H1 (cell line): Measurements from ENCODE around the gene MACROH2A1. TPM values are rescaled to one million over a fixed set of nuclear protein-coding genes. Genes with fewer than 3 reads are reported as not detected.
A peak's percentile ranks its signal among the peaks of the same experiment; 100 is the strongest.

Experiments
- CTCF ChIA-PET: fragments of 300-600 bp; sonication (Branson Sonifier 250); formaldehyde crosslinking; loops from one replicate; lab custom pipeline; 2021; ENCODE audit not compliant: partially characterized antibody; lab: Charles Lee
- POLR2A ChIA-PET: fragments of 300-600 bp; sonication (Branson Sonifier 250); formaldehyde crosslinking; loops from one replicate; lab custom pipeline; 2021; ENCODE audit warnings: inconsistent platforms; ENCODE audit not compliant: partially characterized antibody; lab: Charles Lee
- DNase-seq, 2 experiments: peaks; one replicate each; pipeline versions ENCODE4 v3.0.0 to v3.0.0-alpha.2; 2010 to 2022; ENCODE audit warnings: low spot score in 2 of 2, low read depth in 1 of 2, mixed read lengths in 1 of 2
- FAIRE-seq: peaks from 2 replicates; lab custom pipeline; 2011; peaks lifted over from hg19 to GRCh38; lab: Jason Lieb, UNC
- H2AFZ ChIP-seq: 2 replicates; pipeline ENCODE4 v1.8.1; 2012; ENCODE audit warnings: low read length, inconsistent platforms
- H2AK5ac ChIP-seq: 2 replicates; pipeline ENCODE4 v1.6.1; 2013; ENCODE audit warnings: low read depth, low read length
- H2BK120ac ChIP-seq: replicated peaks from 2 replicates; pipeline ENCODE3; 2013; ENCODE audit warnings: low read depth, low read length, inconsistent platforms
- H2BK12ac ChIP-seq: 2 replicates; pipeline ENCODE4 v1.6.1; 2013; ENCODE audit warnings: low read depth, low read length
- H2BK15ac ChIP-seq: 2 replicates; pipeline ENCODE4 v1.6.1; 2013; ENCODE audit warnings: low read length
- H2BK20ac ChIP-seq: 2 replicates; pipeline ENCODE4 v1.6.1; 2013; ENCODE audit warnings: low read length
- H2BK5ac ChIP-seq: 2 replicates; pipeline ENCODE4 v1.6.1; 2013; ENCODE audit warnings: low read depth, low read length
- H3K14ac ChIP-seq: 2 replicates; pipeline ENCODE4 v1.6.1; 2013; ENCODE audit warnings: inconsistent platforms; ENCODE audit not compliant: insufficient read length
- H3K18ac ChIP-seq: 2 replicates; pipeline ENCODE4 v1.6.1; 2013; ENCODE audit warnings: low read length; ENCODE audit errors: extremely low read depth
- H3K23ac ChIP-seq: 2 replicates; pipeline ENCODE4 v1.6.1; 2013; ENCODE audit warnings: inconsistent platforms; ENCODE audit not compliant: insufficient read length
- H3K23me2 ChIP-seq: 2 replicates; pipeline ENCODE4 v1.6.1; 2013; ENCODE audit warnings: low read depth, low read length
- H3K27ac ChIP-seq: 2 replicates; pipeline ENCODE4 v1.6.1; 2011; ENCODE audit warnings: low read depth, low read length, inconsistent platforms
- H3K27me3 ChIP-seq, 4 experiments: replicated peaks in 1 of 4; 1 replicate in 1 of 4; 2 replicates in 3 of 4; pipeline versions ENCODE4 v1.6.1 to v1.8.1; 2011 to 2013; ENCODE audit warnings: low read length in 3 of 4, mild to moderate bottlenecking in 3 of 4, inconsistent platforms in 2 of 4, mixed read lengths in 2 of 4, moderate library complexity in 1 of 4; ENCODE audit not compliant: control insufficient read depth in 3 of 4, insufficient read depth in 3 of 4; ENCODE audit errors: extremely low read depth in 1 of 4
- H3K36me3 ChIP-seq, 4 experiments: 2 replicates each; pipeline versions ENCODE4 v1.6.1 to v1.8.1; 2011 to 2013; ENCODE audit warnings: mild to moderate bottlenecking in 4 of 4, low read length in 3 of 4, moderate library complexity in 2 of 4, control low read depth in 1 of 4, inconsistent platforms in 1 of 4; ENCODE audit not compliant: insufficient read depth in 4 of 4, control insufficient read depth in 2 of 4
- H3K4ac ChIP-seq: replicated peaks from 2 replicates; pipeline ENCODE3; 2013; ENCODE audit warnings: low read length, low read depth, mixed read lengths, inconsistent platforms; ENCODE audit not compliant: insufficient read length
- H3K4me1 ChIP-seq, 4 experiments: replicated peaks in 1 of 4; 1 replicate in 1 of 4; 2 replicates in 3 of 4; pipeline versions ENCODE4 v1.6.1 to v1.8.1; 2011 to 2013; ENCODE audit warnings: low read length in 3 of 4, inconsistent platforms in 2 of 4, mixed read lengths in 1 of 4; ENCODE audit not compliant: insufficient read depth in 4 of 4, control insufficient read depth in 3 of 4
- H3K4me2 ChIP-seq, 2 experiments: 2 replicates each; pipeline versions ENCODE4 v1.6.1 to v1.8.1; 2011 to 2013; ENCODE audit warnings: low read depth in 2 of 2, low read length in 2 of 2, control low read depth in 1 of 2, inconsistent platforms in 1 of 2, mild to moderate bottlenecking in 1 of 2; ENCODE audit not compliant: insufficient read depth in 1 of 2
- H3K4me3 ChIP-seq, 4 experiments: fragments of 200-600, 300-600 bp in 1 of 4; sonication (generic), shearing (Covaris generic), sonication (Bioruptor Twin) in 1 of 4; 2 replicates each; pipeline versions ENCODE4 v1.5.1 to v1.8.1; 2011 to 2016; ENCODE audit warnings: low read length in 4 of 4, low read depth in 3 of 4, control low read depth in 2 of 4, inconsistent platforms in 2 of 4, mild to moderate bottlenecking in 2 of 4, mixed read lengths in 1 of 4, moderate library complexity in 1 of 4; ENCODE audit not compliant: insufficient read depth in 2 of 4; ENCODE audit errors: extremely low read depth in 1 of 4
- H3K56ac ChIP-seq: replicated peaks from 2 replicates; pipeline ENCODE3; 2013; ENCODE audit warnings: low read depth, mild to moderate bottlenecking, mixed read lengths, low read length, inconsistent platforms; ENCODE audit not compliant: insufficient read length
- H3K79me1 ChIP-seq: 2 replicates; pipeline ENCODE4 v1.6.1; 2013; ENCODE audit warnings: low read depth, low read length, control low read depth
- H3K79me2 ChIP-seq, 2 experiments: 2 replicates each; pipeline versions ENCODE4 v1.6.1 to v1.8.1; 2012 to 2013; ENCODE audit warnings: low read length in 2 of 2, mild to moderate bottlenecking in 2 of 2, inconsistent platforms in 1 of 2; ENCODE audit not compliant: insufficient read depth in 2 of 2, control insufficient read depth in 1 of 2
- H3K9ac ChIP-seq, 4 experiments: replicated peaks in 1 of 4; 1 replicate in 1 of 4; 2 replicates in 3 of 4; pipeline versions ENCODE4 v1.6.1 to v1.8.1; 2011 to 2013; ENCODE audit warnings: low read depth in 3 of 4, low read length in 3 of 4, control low read depth in 2 of 4, mild to moderate bottlenecking in 2 of 4, moderate library complexity in 2 of 4, inconsistent platforms in 1 of 4; ENCODE audit errors: extremely low read depth in 1 of 4
- H3K9me3 ChIP-seq, 2 experiments: 2 replicates each; pipeline versions ENCODE4 v1.6.1 to v1.8.1; 2012 to 2013; ENCODE audit warnings: mild to moderate bottlenecking in 2 of 2, moderate library complexity in 2 of 2, control low read depth in 1 of 2, inconsistent platforms in 1 of 2, low read depth in 1 of 2, low read length in 1 of 2, mixed read lengths in 1 of 2; ENCODE audit not compliant: insufficient read depth in 2 of 2
- H4K20me1 ChIP-seq, 2 experiments: replicated peaks in 1 of 2; 2 replicates each; pipeline versions ENCODE3 to v1.8.1; 2011 to 2013; ENCODE audit warnings: inconsistent platforms in 2 of 2, low read length in 2 of 2, mild to moderate bottlenecking in 1 of 2; ENCODE audit not compliant: insufficient read depth in 2 of 2, control insufficient read depth in 1 of 2
- H4K5ac ChIP-seq: 2 replicates; pipeline ENCODE4 v1.6.1; 2013; ENCODE audit warnings: low read length, low read depth, mixed read lengths, inconsistent platforms; ENCODE audit not compliant: insufficient read length
- H4K8ac ChIP-seq: 2 replicates; pipeline ENCODE4 v1.8.0; 2013; ENCODE audit warnings: mild to moderate bottlenecking, moderate library complexity, low read length, inconsistent platforms; ENCODE audit not compliant: insufficient read depth; ENCODE audit errors: extremely low read depth
- H4K91ac ChIP-seq: replicated peaks from 2 replicates; pipeline ENCODE3; 2013; ENCODE audit warnings: low read length, mixed read lengths, inconsistent platforms; ENCODE audit not compliant: insufficient read length
- CTBP2 ChIP-seq: IDR thresholded peaks from 2 replicates; pipeline ENCODE4 v1.7.0; 2011; ENCODE audit warnings: borderline replicate concordance, mild to moderate bottlenecking, moderate library complexity, mixed read lengths, low read length; ENCODE audit not compliant: insufficient read depth, insufficient read length
- GABPA ChIP-seq: IDR thresholded peaks from 2 replicates; pipeline ENCODE4 v1.6.1; 2011; ENCODE audit warnings: mild to moderate bottlenecking, low read length, moderate library complexity, borderline replicate concordance; ENCODE audit not compliant: insufficient read depth
- PHF8 ChIP-seq: fragments of 200-600 bp; sonication (generic); conservative IDR thresholded peaks from 2 replicates; pipeline ENCODE4 v1.7.1; 2012; ENCODE audit warnings: low read depth, mild to moderate bottlenecking, inconsistent platforms, low read length, moderate library complexity
- POLR2AphosphoS5 ChIP-seq: IDR thresholded peaks from 2 replicates; pipeline ENCODE4 v1.6.1; 2011; ENCODE audit warnings: low read depth, low read length
- RBBP5 ChIP-seq: IDR thresholded peaks from 2 replicates; pipeline ENCODE4 v1.7.1; 2012; ENCODE audit warnings: low read depth, mild to moderate bottlenecking, inconsistent platforms, low read length, moderate library complexity, borderline replicate concordance
- SIN3A ChIP-seq, 2 experiments: IDR thresholded peaks in 1 of 2; conservative IDR thresholded peaks in 1 of 2; 2 replicates each; pipeline ENCODE4 v1.6.1; 2011 to 2012; ENCODE audit warnings: low read length in 2 of 2, improper control_type of control experiment in 1 of 2, low read depth in 1 of 2, mild to moderate bottlenecking in 1 of 2
- TAF1 ChIP-seq: IDR thresholded peaks from 2 replicates; pipeline ENCODE4 v1.6.1; 2011; ENCODE audit warnings: mild to moderate bottlenecking, low read depth, low read length
- WGBS, 2 experiments: shearing (Covaris generic) in 1 of 2; methylation state at CpG; one replicate each; pipeline versions ENCODE4 v1.1.6 to v1.1.7; 2013 to 2015; ENCODE audit warnings: low lambda C conversion rate in 2 of 2, mixed read lengths in 2 of 2, inconsistent platforms in 1 of 2, low coverage in 1 of 2, missing lambda C conversion rate in 1 of 2; ENCODE audit not compliant: insufficient replicate concordance in 2 of 2, insufficient coverage in 1 of 2, insufficient read length in 1 of 2; ENCODE audit errors: extremely low coverage in 1 of 2, missing lambda C conversion rate in 1 of 2; 5-methylcytosine and 5-hydroxymethylcytosine counted together
- polyA plus RNA-seq, 7 experiments: library from polyadenylated mRNA; depleted of rRNA in 3 of 7; stranded (reverse) in 5 of 7; unstranded in 2 of 7; fragments of >200 nt in 5 of 7; fragments of 200-250 nt in 2 of 7; gene quantifications; 1 replicate in 5 of 7; 2 replicates in 1 of 7; 4 replicates in 1 of 7; pipeline versions ENCODE4 v1.2.1 to v1.2.3, GENCODE V29; 2011 to 2013; ENCODE audit warnings: missing spikeins in 2 of 7, mixed read lengths in 2 of 7
- total RNA-seq: library from RNA; stranded (reverse); fragmentation: NEBNext Ultra II Directional; extraction: Animal tissue kit (Norgen Biotek cat#: 25700); gene quantifications from 2 replicates; pipeline ENCODE4 v1.2.1, GENCODE V29; 2021
- TF ChIP-seq, protein P1 (sequence below): IDR thresholded peaks from 2 replicates; pipeline ENCODE4 v1.6.1; 2012; ENCODE audit warnings: inconsistent platforms

Gene MACROH2A1
- total and polyA plus RNA-seq, 2 of the 8 experiments (the other 6 are each of a cell fraction or from before 2014, with no cell fraction given) = 60.0 to 92.3 TPM

GRCh38 chr5:135377751-135378680, 21.0 kb downstream of the MACROH2A1 start:
- Histone ChIP-seq H3K79me1 (peaks cover 2% of the 10 kb centered on the region; the same call in 1 of the 2 replicates), H3K36me3 (peaks cover 0 to 3% (median 0%) of the 10 kb centered on the region in 4 experiments; a peak in 2 of 8 replicates), H3K23me2 (no peaks in the 10 kb centered on the region), H3K23ac (no peak overlapping the region), H4K20me1 (peaks cover 2 to 11% of the 10 kb centered on the region in 2 experiments), H3K9ac (no peak overlapping the region), H2AK5ac (no peak overlapping the region), H2BK120ac (no peak overlapping the region), H3K18ac (no peak overlapping the region), H4K8ac (peak overlapping the region; percentile 29; the same call in 1 of the 2 replicates), H2BK5ac (no peak overlapping the region), H3K4me1 (no peaks in the 10 kb centered on the region), H3K4me3 (no peak overlapping the region), H4K5ac (no peak overlapping the region), H2BK20ac (no peak overlapping the region), H3K27ac (no peak overlapping the region), H3K4me2 (no peak overlapping the region), H3K14ac (no peak overlapping the region), H3K9me3 (no peaks in the 10 kb centered on the region), H2BK12ac (no peak overlapping the region), H3K79me2 (no peaks in the 10 kb centered on the region; a peak in 1 of 4 replicates), H4K91ac (no peak overlapping the region), H3K56ac (no peak overlapping the region), H3K27me3 (no peaks in the 10 kb centered on the region), H2AFZ (no peak overlapping the region), H3K4ac (no peak overlapping the region), H2BK15ac (no peak overlapping the region)
- FAIRE-seq (no peak), DNase-seq (no peak)
- no peak for TF ChIP-seq SIN3A (conservative IDR thresholded peaks at IDR 0.05 in 1 of 2, IDR thresholded peaks at IDR 0.05 in 1 of 2; ENCODE audit: low read depth in 1 of 2, low read length in 2 of 2)
- TF ChIP-seq RBBP5 = no peak
- TF ChIP-seq PHF8 = no peak
- TF ChIP-seq GABPA = no peak
- TF ChIP-seq POLR2AphosphoS5 = no peak
- no peak for TF ChIP-seq CTBP2
- no peak for TF ChIP-seq TAF1
- TF ChIP-seq, protein P1, sequence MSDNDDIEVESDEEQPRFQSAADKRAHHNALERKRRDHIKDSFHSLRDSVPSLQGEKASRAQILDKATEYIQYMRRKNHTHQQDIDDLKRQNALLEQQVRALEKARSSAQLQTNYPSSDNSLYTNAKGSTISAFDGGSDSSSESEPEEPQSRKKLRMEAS = no peak
- ChIA-PET POLR2A (interaction anchor here (0.8 kb wide), 1 partner anchor 11 kb away, joined by 3 read pairs; no protein-coding TSS in a partner anchor), CTCF (interaction anchor here (1.3 to 3.2 kb wide), 4 partner anchors 8 to 48 kb away, joined by 4 to 14 read pairs (median 6); no protein-coding TSS in a partner anchor)
- WGBS, 2 experiments = 94% methylated on average over 17 of the region's 17 CpGs; no CpG with 5 or more reads in 1 of the 2 experiments
